NCI-H2171 treated with DMSO at 0.1 percent for 48 hours (cell line): Measurements from ENCODE around the gene ELF4.

Experiments
- DNase-seq: peaks from one replicate; lab custom pipeline; 2025; lab: John Stamatoyannopoulos, UW

The ELF4 gene

DNA sequence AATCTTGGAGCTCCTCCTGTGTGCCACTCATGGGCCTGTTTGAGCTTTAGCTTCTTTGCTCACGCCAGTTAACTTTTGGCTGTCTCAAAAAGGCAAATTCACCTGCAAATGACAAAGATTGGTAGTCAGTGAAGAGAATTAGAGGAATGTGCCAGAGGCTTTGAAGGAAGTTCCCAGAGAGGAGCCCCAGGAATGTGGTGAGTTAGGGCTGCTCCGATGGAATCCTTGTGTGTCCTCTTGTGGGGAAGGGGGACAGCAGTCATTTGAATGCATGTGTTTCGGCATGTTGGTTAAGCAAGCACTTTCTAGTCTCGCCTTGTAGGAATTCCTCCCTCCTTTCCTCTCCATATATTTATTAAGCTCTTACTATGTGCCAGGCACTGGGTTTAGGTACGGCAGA is 62.9 kb downstream of the ELF4 start:
- DNase-seq = no peak

DNA sequence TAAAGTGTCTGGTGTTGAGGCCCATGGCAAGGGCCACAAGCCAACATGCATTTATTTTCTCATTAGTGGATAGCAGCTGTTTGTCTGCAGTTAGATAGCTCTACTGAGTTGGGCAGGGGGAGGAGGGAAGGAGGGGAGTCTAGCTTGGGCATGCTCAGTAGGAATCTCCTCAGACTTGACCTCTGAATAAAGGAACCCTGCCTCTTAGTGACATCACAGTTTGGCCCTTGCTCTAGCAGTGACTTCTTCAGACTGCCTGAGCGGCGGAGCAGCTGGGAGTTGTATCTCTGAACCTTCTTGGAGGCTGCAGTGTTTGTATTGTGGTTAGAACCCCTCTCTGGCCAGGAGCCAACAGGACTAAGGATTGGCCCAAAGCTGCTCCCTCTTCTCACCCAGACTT is 70.5 kb downstream of the ELF4 start:
- DNase-seq = no peak

DNA sequence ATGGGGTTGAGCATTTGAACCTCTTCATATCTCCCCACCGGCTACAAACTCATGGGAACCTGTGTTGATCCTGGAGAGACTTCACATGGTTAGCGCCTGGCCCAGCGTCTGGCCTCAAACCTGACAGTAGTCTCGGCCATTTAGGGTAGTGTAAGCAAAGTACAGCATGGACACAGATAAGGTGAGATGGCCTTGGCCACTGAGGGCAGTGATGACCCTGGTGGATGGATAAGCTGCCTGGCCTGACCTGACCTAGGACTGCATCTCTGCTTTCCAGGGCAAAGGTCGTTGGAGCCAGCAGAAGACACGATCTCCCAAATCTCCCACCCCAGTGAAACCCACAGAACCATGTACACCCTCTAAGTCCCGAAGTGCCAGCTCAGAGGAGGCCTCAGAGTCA is 76.1 kb downstream of the ELF4 start:
- DNase-seq = no peak

GRCh38 chrX:130032552-130032951 is 77.7 kb downstream of the ELF4 start:
- no peak for DNase-seq

DNA sequence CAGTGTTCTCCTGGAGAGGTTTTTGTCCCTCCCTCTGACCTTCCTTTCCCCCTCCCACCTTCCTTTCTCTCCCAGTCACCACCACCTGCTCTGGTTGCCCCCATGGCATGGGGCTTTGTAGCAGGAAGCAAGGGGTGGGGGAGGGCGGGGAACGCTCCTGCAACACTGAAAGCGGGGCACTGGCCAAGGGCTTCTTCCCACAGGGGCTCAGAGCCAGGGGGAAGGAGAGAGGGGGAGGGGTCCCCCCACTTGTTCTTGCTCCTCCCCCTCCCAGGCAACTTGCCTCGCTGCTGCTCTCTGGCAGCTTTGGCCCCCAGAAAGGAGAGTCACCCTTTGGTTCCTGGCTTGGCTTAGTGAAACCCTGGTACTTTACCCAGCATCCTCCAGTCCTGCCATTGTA is 79.5 kb downstream of the ELF4 start:
- no peak for DNase-seq

DNA sequence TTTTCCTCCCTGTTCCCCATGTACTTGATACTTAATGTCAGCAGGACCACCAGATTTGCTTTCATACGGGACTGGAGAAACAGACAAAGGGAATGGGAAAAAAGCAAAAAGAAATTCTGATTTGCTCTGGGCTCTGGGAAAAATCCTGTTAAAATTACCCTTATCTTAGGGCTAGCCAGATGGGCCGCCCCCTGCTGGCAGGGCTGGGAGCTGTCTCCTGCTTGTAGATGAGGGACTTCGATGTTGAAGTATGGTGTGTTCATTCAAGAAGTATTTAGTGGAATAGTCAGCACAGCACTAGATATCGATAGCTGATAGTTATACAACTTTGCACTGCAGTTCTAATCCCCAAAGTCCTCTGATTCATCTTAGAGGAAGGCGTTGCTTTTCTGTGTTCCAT is 82.1 kb downstream of the ELF4 start:
- DNase-seq = no peak

- DNase-seq = no peak
Measured at GRCh38 chrX:130027569-130027968, 82.7 kb downstream of the ELF4 start.

DNA sequence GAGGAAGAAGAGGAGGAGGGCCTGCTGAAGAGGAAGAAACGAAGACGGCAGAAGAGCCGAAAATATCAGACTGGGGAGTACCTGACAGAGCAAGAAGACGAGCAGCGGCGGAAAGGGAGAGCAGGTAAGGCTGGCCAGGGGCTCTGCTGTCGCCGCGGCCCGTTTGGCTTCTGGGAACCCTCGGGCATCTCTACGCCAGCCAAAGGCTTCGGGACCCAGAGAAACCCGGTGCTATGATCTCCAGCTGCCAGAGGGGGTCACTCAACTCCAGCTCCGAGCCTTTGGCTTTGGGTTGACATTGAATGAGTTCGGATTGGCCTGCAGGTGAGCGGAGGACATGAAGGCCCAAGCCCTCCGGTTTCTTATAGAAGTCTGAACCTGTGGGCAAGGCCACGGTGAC is 85.0 kb downstream of the ELF4 start:
- DNase-seq = no peak

GRCh38 chrX:130024127-130024526 is 86.2 kb downstream of the ELF4 start:
- DNase-seq = no peak

GRCh38 chrX:130020661-130021324 is 89.5 kb downstream of the ELF4 start:
- DNase-seq = no peak

DNA sequence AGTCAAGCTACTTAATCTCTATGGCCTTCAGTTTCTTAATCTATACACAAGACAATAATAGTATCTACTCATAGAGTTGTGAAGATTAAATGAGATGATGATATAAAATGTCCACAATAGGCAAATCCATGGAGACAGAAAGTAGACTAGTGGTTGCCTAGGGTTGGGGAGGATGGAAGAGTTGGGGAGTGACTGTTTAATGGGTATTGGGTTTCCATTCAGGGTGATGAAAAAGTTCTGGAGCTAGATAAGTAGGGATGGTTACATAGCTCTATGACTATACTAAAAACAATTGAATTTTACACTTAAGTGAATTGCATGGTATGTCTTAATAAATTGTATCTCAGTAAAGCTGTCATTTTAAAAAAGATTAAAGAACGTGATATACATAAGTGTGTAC is 92.2 kb downstream of the ELF4 start:
- DNase-seq = no peak

GRCh38 chrX:130015181-130015580 is 95.1 kb downstream of the ELF4 start:
- DNase-seq = no peak
